HepG2 (cell line): ENCODE data around the gene BEST2. TPM values are rescaled to one million over a fixed set of nuclear protein-coding genes. Genes with fewer than 3 reads are reported as not detected.

ENCODE experiments used
- CBX2 ChIP-seq, 2 experiments: fragments of 200-600 bp in 1 of 2; sonication (generic); formaldehyde crosslinking in 1 of 2; IDR thresholded peaks; 2 replicates each; pipeline versions ENCODE4 v1.7.0 to v1.8.1; 2018 to 2022; ENCODE audit warnings: low read depth in 2 of 2, low read length in 1 of 2, mild to moderate bottlenecking in 1 of 2, missing genetic modification reagents in 1 of 2
- ELF3 ChIP-seq: IDR thresholded peaks from 2 replicates; pipeline ENCODE4 v1.6.1; 2016; ENCODE audit warnings: missing genetic modification reagents, missing compliant biosample characterization
- GRHL1 ChIP-seq: sonication (generic); formaldehyde crosslinking; conservative IDR thresholded peaks from 2 replicates; pipeline ENCODE4 v1.8.0; 2022; ENCODE audit warnings: missing genetic modification reagents
- HCFC1 ChIP-seq: fragments of 150-350 bp; IDR thresholded peaks from 2 replicates; pipeline ENCODE4 v1.6.1; 2014; ENCODE audit warnings: low read depth, low read length
- IRX3 ChIP-seq: sonication (generic); formaldehyde crosslinking; IDR thresholded peaks from 2 replicates; pipeline ENCODE4 v1.8.1; 2023; ENCODE audit warnings: mild to moderate bottlenecking, low read depth, missing genetic modification reagents, borderline replicate concordance
- JDP2 ChIP-seq: sonication (generic); formaldehyde crosslinking; IDR thresholded peaks from 2 replicates; pipeline ENCODE4 v1.8.1; 2022; ENCODE audit warnings: missing genetic modification reagents, borderline replicate concordance
- MTF1 ChIP-seq: sonication (generic); formaldehyde crosslinking; IDR thresholded peaks from 2 replicates; pipeline ENCODE4 v1.5.0; 2020; ENCODE audit warnings: missing genetic modification reagents
- PCBP1 ChIP-seq: fragments of 200-400 bp; formaldehyde crosslinking; IDR thresholded peaks from 2 replicates; pipeline ENCODE4 v1.6.1; 2017; ENCODE audit warnings: mild to moderate bottlenecking, low read depth, low read length, borderline replicate concordance
- PPARG ChIP-seq: conservative IDR thresholded peaks from 2 replicates; pipeline ENCODE4 v1.6.1; 2016; ENCODE audit warnings: missing biosample characterization, missing genetic modification reagents
- SMAD1 ChIP-seq: sonication (generic); formaldehyde crosslinking; IDR thresholded peaks from 2 replicates; pipeline ENCODE4 v1.4.0; 2020; ENCODE audit warnings: missing genetic modification reagents, low read depth, mild to moderate bottlenecking, borderline replicate concordance
- TEF ChIP-seq: sonication (generic); formaldehyde crosslinking; IDR thresholded peaks from 2 replicates; pipeline ENCODE4 v1.5.0; 2020; ENCODE audit warnings: missing genetic modification reagents
- ZFP36L2 ChIP-seq: sonication (generic); formaldehyde crosslinking; IDR thresholded peaks from 2 replicates; pipeline ENCODE4 v1.4.0; 2020; ENCODE audit warnings: missing genetic modification reagents
- ZMYM3 ChIP-seq: sonication (generic); formaldehyde crosslinking; IDR thresholded peaks from 2 replicates; pipeline ENCODE4 v1.5.1; 2020; ENCODE audit warnings: mild to moderate bottlenecking, missing genetic modification reagents
- ZMYM4 ChIP-seq: sonication (generic); formaldehyde crosslinking; IDR thresholded peaks from 2 replicates; pipeline ENCODE4 v1.8.1; 2023; ENCODE audit warnings: mild to moderate bottlenecking, missing genetic modification reagents
- ZNF138 ChIP-seq: sonication (generic); formaldehyde crosslinking; IDR thresholded peaks from 2 replicates; pipeline ENCODE4 v1.5.0; 2020; ENCODE audit warnings: mild to moderate bottlenecking, low read depth, missing genetic modification reagents
- ZNF20 ChIP-seq: sonication (generic); formaldehyde crosslinking; IDR thresholded peaks from 2 replicates; pipeline ENCODE4 v1.4.0; 2020; ENCODE audit warnings: mild to moderate bottlenecking, moderate library complexity, missing genetic modification reagents
- ZNF256 ChIP-seq: sonication (generic); formaldehyde crosslinking; conservative IDR thresholded peaks from 2 replicates; pipeline ENCODE4 v1.4.0; 2020; ENCODE audit warnings: missing genetic modification reagents
- ZNF44 ChIP-seq: sonication (generic); formaldehyde crosslinking; IDR thresholded peaks from 2 replicates; pipeline ENCODE4 v1.5.1; 2020; ENCODE audit warnings: mild to moderate bottlenecking, missing genetic modification reagents
- ZNF607 ChIP-seq: sonication (generic); formaldehyde crosslinking; IDR thresholded peaks from 2 replicates; pipeline ENCODE4 v1.5.1; 2020; ENCODE audit warnings: missing genetic modification reagents, mild to moderate bottlenecking, borderline replicate concordance
- ZNF782 ChIP-seq: sonication (generic); formaldehyde crosslinking; IDR thresholded peaks from 2 replicates; pipeline ENCODE4 v1.4.0; 2020; ENCODE audit warnings: missing genetic modification reagents, mild to moderate bottlenecking, borderline replicate concordance
- ZNF850 ChIP-seq: sonication (generic); formaldehyde crosslinking; conservative IDR thresholded peaks from 2 replicates; pipeline ENCODE4 v1.9.0; 2021; ENCODE audit warnings: mild to moderate bottlenecking, missing genetic modification reagents
- ZSCAN22 ChIP-seq: sonication (generic); formaldehyde crosslinking; IDR thresholded peaks from 2 replicates; pipeline ENCODE4 v1.4.0; 2020; ENCODE audit warnings: mild to moderate bottlenecking, missing genetic modification reagents
- polyA plus RNA-seq, 8 experiments: library from polyadenylated mRNA; depleted of rRNA in 3 of 8; stranded (reverse) in 7 of 8; unstranded in 1 of 8; fragments of >200 nt; fragmentation: Illumina TruSeq in 4 of 8; extraction: Trizol in 4 of 8; gene quantifications; 2 replicates each; pipeline versions ENCODE4 v1.2.1 to v1.2.3, GENCODE V29; 2011 to 2016; ENCODE audit warnings: low read depth in 4 of 8, missing spikeins in 1 of 8, mixed read lengths in 1 of 8; ENCODE audit not compliant: insufficient read depth in 1 of 8
- total RNA-seq, 5 experiments: library from RNA; depleted of rRNA; stranded (reverse); fragments of >200 nt; fragmentation: Illumina TruSeq; extraction: Trizol; gene quantifications; 2 replicates each; pipeline ENCODE4 v1.2.3, GENCODE V29; 2016; ENCODE audit warnings: low read depth in 1 of 5
- TF ChIP-seq, protein P1 (sequence below): sonication (generic); formaldehyde crosslinking; IDR thresholded peaks from 2 replicates; pipeline ENCODE4 v1.5.0; 2020; ENCODE audit warnings: mild to moderate bottlenecking, low read depth, missing genetic modification reagents, borderline replicate concordance
- TF ChIP-seq, protein P2 (sequence below): sonication (generic); formaldehyde crosslinking; IDR thresholded peaks from 2 replicates; pipeline ENCODE4 v1.5.1; 2020; ENCODE audit warnings: mild to moderate bottlenecking, missing genetic modification reagents

The BEST2 gene
- total and polyA plus RNA-seq, 2 of the 13 experiments (the other 11 are each of a cell fraction or from before 2014, with no cell fraction given) = not detected

- 0 out of 2 replicates have a peak, but pooled peaks have one; percentile 63 for TF ChIP-seq ZSCAN22 (CRISPR knock-in tag)
- no peak for TF ChIP-seq ZNF256 (CRISPR knock-in tag)
- no peak for TF ChIP-seq JDP2 (CRISPR knock-in tag)
- TF ChIP-seq GRHL1 (CRISPR knock-in tag) = no peak
- TF ChIP-seq ZNF20 = no peak
- no peak for TF ChIP-seq ZMYM3
- no peak for TF ChIP-seq IRX3 (CRISPR knock-in tag)
- TF ChIP-seq ZNF782 (CRISPR knock-in tag) = no peak; the same call in 1 of the 2 replicates
- TF ChIP-seq CBX2 (IDR thresholded peaks at IDR 0.05; ENCODE audit: low read depth, low read length) = no peak
- no peak for TF ChIP-seq CBX2 (CRISPR knock-in tag; IDR thresholded peaks at IDR 0.05; ENCODE audit: low read depth)
- no peak for TF ChIP-seq ZNF44 (CRISPR knock-in tag)
- peak; percentile 43 for TF ChIP-seq ZNF607
- no peak for TF ChIP-seq TEF (CRISPR knock-in tag)
- TF ChIP-seq SMAD1 (CRISPR knock-in tag) = no peak
- TF ChIP-seq ZFP36L2 = no peak
- TF ChIP-seq MTF1 = no peak
- no peak for TF ChIP-seq ELF3 (CRISPR knock-in tag)
- no peak for TF ChIP-seq HCFC1
- TF ChIP-seq, protein P1, sequence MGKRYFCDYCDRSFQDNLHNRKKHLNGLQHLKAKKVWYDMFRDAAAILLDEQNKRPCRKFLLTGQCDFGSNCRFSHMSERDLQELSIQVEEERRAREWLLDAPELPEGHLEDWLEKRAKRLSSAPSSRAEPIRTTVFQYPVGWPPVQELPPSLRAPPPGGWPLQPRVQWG (CRISPR knock-in tag) = no peak
- TF ChIP-seq PPARG (CRISPR knock-in tag) = no peak
- no peak for TF ChIP-seq PCBP1
- TF ChIP-seq ZNF138 (CRISPR knock-in tag) = no peak
- TF ChIP-seq ZNF850 (CRISPR knock-in tag) = no peak
- TF ChIP-seq, protein P2, sequence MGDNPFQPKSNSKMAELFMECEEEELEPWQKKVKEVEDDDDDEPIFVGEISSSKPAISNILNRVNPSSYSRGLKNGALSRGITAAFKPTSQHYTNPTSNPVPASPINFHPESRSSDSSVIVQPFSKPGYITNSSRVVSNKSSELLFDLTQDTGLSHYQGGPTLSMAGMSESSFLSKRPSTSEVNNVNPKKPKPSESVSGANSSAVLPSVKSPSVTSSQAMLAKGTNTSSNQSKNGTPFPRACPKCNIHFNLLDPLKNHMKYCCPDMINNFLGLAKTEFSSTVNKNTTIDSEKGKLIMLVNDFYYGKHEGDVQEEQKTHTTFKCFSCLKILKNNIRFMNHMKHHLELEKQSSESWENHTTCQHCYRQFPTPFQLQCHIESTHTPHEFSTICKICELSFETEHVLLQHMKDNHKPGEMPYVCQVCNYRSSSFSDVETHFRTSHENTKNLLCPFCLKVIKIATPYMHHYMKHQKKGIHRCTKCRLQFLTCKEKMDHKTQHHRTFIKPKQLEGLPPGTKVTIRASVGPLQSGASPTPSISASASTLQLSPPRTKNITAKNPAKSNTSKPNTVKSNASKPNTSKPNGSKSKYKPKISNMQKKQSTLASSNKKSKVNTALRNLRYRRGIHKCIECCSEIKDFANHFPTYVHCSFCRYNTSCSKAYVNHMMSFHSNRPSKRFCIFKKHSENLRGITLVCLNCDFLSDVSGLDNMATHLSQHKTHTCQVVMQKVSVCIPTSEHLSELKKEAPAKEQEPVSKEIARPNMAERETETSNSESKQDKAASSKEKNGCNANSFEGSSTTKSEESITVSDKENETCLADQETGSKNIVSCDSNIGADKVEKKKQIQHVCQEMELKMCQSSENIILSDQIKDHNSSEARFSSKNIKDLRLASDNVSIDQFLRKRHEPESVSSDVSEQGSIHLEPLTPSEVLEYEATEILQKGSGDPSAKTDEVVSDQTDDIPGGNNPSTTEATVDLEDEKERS (CRISPR knock-in tag) = no peak
- TF ChIP-seq ZMYM4 (CRISPR knock-in tag) = no peak
These were observed 6.1 kb downstream of the BEST2 start (continued) for GRCh38 chr19:12757544-12758274.
